Stomach (tissue), 4 donors: ENCODE data around the gene FBXO4.

Experiments used
- EP300 ChIP-seq: sonication (generic); formaldehyde crosslinking; IDR thresholded peaks from one replicate; pipeline ENCODE4 v1.6.1; 2017; ENCODE audit warnings: antibody characterized with exemption
- POLR2A ChIP-seq, 4 donors: fragments of 450-650 bp; IDR thresholded peaks; one replicate each; pipeline ENCODE4 v1.6.1; 2016; ENCODE audit warnings: antibody characterized with exemption in 4 of 4, control low read depth in 2 of 4, mild to moderate bottlenecking in 1 of 4, moderate library complexity in 1 of 4

GRCh38 chr5:41883936-41884335 lies 41.1 kb upstream of the FBXO4 start:
- TF ChIP-seq POLR2A (IDR thresholded peaks at IDR 0.05) (no peak), EP300 (no peak)
